ENCODE measurements around the gene PLXNA2. TPM values are rescaled to one million over a fixed set of nuclear protein-coding genes. Genes with fewer than 3 reads are reported as not detected.

PLXNA2 gene
- total RNA-seq, 4 donors from 2014 or later, result 12.2 to 45.7 (median 21.8) TPM

- TF ChIP-seq POLR2A (IDR thresholded peaks at IDR 0.05), result no peak
- no peak for TF ChIP-seq CTCF (IDR thresholded peaks at IDR 0.05)
- H3K27ac ChIP-seq, result no peak overlapping the region
- WGBS, 2 donors, result 86 to 89% methylated on average over 16 of the region's 16 CpGs
- H3K27me3 ChIP-seq, result no peaks in the 10 kb centered on the region
- no peaks in the 10 kb centered on the region for H3K36me3 ChIP-seq
- H3K4me3 ChIP-seq (replicated peaks in 1 of 3), result no peak overlapping the region
- no peak for DNase-seq
- no peaks in the 10 kb centered on the region for H3K9me3 ChIP-seq
- H3K4me1 ChIP-seq, result no peaks in the 10 kb centered on the region
- intact Hi-C loops (cut with DNase I), result loop anchor here (10.0 kb wide), 1 partner anchor 106 kb away; no protein-coding TSS in a partner anchor
These were observed 253.2 kb downstream of the PLXNA2 start for GRCh38 chr1:207990876-207991582.

- TF ChIP-seq CTCF (IDR thresholded peaks at IDR 0.05) (no peak), POLR2A (IDR thresholded peaks at IDR 0.05) (no peak)
- DNase-seq, result no peak
- H3K4me1 ChIP-seq, result no peaks in the 10 kb centered on the region
These were observed 253.7 kb downstream of the PLXNA2 start for GRCh38 chr1:207990455-207990854.

GRCh38 chr1:207988326-207989165, 255.6 kb downstream of the PLXNA2 start:
- Histone ChIP-seq H3K27me3 (no peaks in the 10 kb centered on the region), H3K9me3 (no peaks in the 10 kb centered on the region), H3K4me3 (replicated peaks in 1 of 3) (no peak overlapping the region), H3K4me1 (no peaks in the 10 kb centered on the region), H3K36me3 (no peaks in the 10 kb centered on the region), H3K27ac (no peak overlapping the region)
- intact Hi-C loops (cut with DNase I), result no loop called here
- WGBS, 2 donors, result 94% methylated on average over 10 of the region's 10 CpGs
- no peak for TF ChIP-seq POLR2A (IDR thresholded peaks at IDR 0.05)
- no peak for DNase-seq

More at GRCh38 chr1:207990455-207990854, 253.7 kb downstream of the PLXNA2 start:
- Histone ChIP-seq H3K36me3 (no peaks in the 10 kb centered on the region), H3K27ac (no peak overlapping the region), H3K9me3 (no peaks in the 10 kb centered on the region), H3K27me3 (no peaks in the 10 kb centered on the region), H3K4me3 (replicated peaks in 1 of 3) (no peak overlapping the region)
- intact Hi-C loops (cut with DNase I), result loop anchor here (10.0 kb wide), 1 partner anchor 106 kb away; no protein-coding TSS in a partner anchor
- 87 to 90% methylated on average over 5 of the region's 5 CpGs for WGBS, 2 donors

- no peak for DNase-seq
- WGBS, 2 donors, result 82 to 86% methylated on average over 5 of the region's 5 CpGs
- intact Hi-C loops (cut with DNase I), result no loop called here
- Histone ChIP-seq H3K27ac (no peak overlapping the region), H3K9me3 (no peaks in the 10 kb centered on the region), H3K4me1 (no peaks in the 10 kb centered on the region), H3K27me3 (no peaks in the 10 kb centered on the region), H3K36me3 (no peaks in the 10 kb centered on the region), H3K4me3 (replicated peaks in 1 of 3) (no peak overlapping the region)
- TF ChIP-seq POLR2A (IDR thresholded peaks at IDR 0.05) (no peak), CTCF (IDR thresholded peaks at IDR 0.05) (no peak)
These were observed 257.0 kb downstream of the PLXNA2 start for GRCh38 chr1:207987164-207987563.

GRCh38 chr1:207985996-207986395, 258.2 kb downstream of the PLXNA2 start:
- no peak for DNase-seq
- no peaks in the 10 kb centered on the region for H3K36me3 ChIP-seq
- H3K4me1 ChIP-seq, result no peaks in the 10 kb centered on the region
- no peak overlapping the region for H3K4me3 ChIP-seq (replicated peaks in 1 of 3)
- intact Hi-C loops (cut with DNase I), result no loop called here
- TF ChIP-seq CTCF (IDR thresholded peaks at IDR 0.05) (no peak), POLR2A (IDR thresholded peaks at IDR 0.05) (no peak)
- no peaks in the 10 kb centered on the region for H3K27me3 ChIP-seq
- H3K27ac ChIP-seq, result no peak overlapping the region
- no peaks in the 10 kb centered on the region for H3K9me3 ChIP-seq
- WGBS, 2 donors, result 89 to 90% methylated on average over 7 of the region's 7 CpGs
